Effector memory CD8-positive, alpha-beta T cell (primary cell): Measurements from ENCODE around the gene C17orf50.

ENCODE experiments used
- ATAC-seq: fragments of 150-1000 bp; cut with Tn5 transposase; replicated peaks from 2 replicates; pipeline ENCODE4 v1.10.0; 2021; ENCODE audit warnings: mild to moderate bottlenecking, moderate library complexity
- DNase-seq, 3 experiments: peaks; one replicate each; pipeline ENCODE4 v3.0.0; 2021
- H3K27ac Mint-ChIP-seq, 2 donors: one replicate each; pipeline ENCODE4 v1.8.0; 2022; ENCODE audit warnings: mild to moderate bottlenecking in 2 of 2, mixed read lengths in 2 of 2, moderate library complexity in 2 of 2
- H3K27me3 Mint-ChIP-seq, 2 donors: one replicate each; pipeline ENCODE4 v1.8.0; 2022; ENCODE audit warnings: mixed read lengths in 2 of 2
- H3K36me3 Mint-ChIP-seq: one replicate; pipeline ENCODE4 v1.8.0; 2022; ENCODE audit warnings: mild to moderate bottlenecking, moderate library complexity, mixed read lengths; ENCODE audit not compliant: insufficient read depth
- H3K4me1 Mint-ChIP-seq, 2 donors: one replicate each; pipeline ENCODE4 v1.8.0; 2022; ENCODE audit warnings: low read depth in 2 of 2, mixed read lengths in 2 of 2
- H3K4me3 Mint-ChIP-seq, 2 donors: one replicate each; pipeline ENCODE4 v1.8.0; 2022; ENCODE audit warnings: mild to moderate bottlenecking in 2 of 2, mixed read lengths in 2 of 2, moderate library complexity in 2 of 2
- H3K9me3 Mint-ChIP-seq, 2 donors: one replicate each; pipeline ENCODE4 v1.8.0; 2022; ENCODE audit warnings: mixed read lengths in 2 of 2

C17orf50 gene

GRCh38 chr17:35766903-35767510 is 6.3 kb downstream of the C17orf50 start:
- H3K36me3 Mint-ChIP-seq: no peaks in the 10 kb centered on the region
- no peak overlapping the region for H3K27ac Mint-ChIP-seq
- no peak for ATAC-seq
- peaks cover 2 to 24% of the 10 kb centered on the region in 2 donors for H3K27me3 Mint-ChIP-seq
- H3K9me3 Mint-ChIP-seq: no peaks in the 10 kb centered on the region
- H3K4me3 Mint-ChIP-seq: no peak overlapping the region
- H3K4me1 Mint-ChIP-seq: peaks cover 2 to 11% of the 10 kb centered on the region in 2 donors
- peak in 1 of 3 experiments; percentile 25 for DNase-seq

GRCh38 chr17:35768797-35769196 is 8.1 kb downstream of the C17orf50 start:
- DNase-seq (no peak), ATAC-seq (no peak)
- Mint-ChIP-seq H3K4me1 (peaks cover 2 to 11% of the 10 kb centered on the region in 2 donors), H3K27ac (no peak overlapping the region), H3K27me3 (peaks cover 11 to 41% of the 10 kb centered on the region in 2 donors), H3K4me3 (no peak overlapping the region), H3K9me3 (no peaks in the 10 kb centered on the region), H3K36me3 (no peaks in the 10 kb centered on the region)

- Mint-ChIP-seq H3K36me3 (no peaks in the 10 kb centered on the region), H3K4me3 (no peak overlapping the region), H3K4me1 (peaks cover 0 to 4% of the 10 kb centered on the region in 2 donors), H3K27me3 (peaks cover 11 to 53% of the 10 kb centered on the region in 2 donors), H3K9me3 (no peaks in the 10 kb centered on the region), H3K27ac (no peak overlapping the region)
- DNase-seq (no peak), ATAC-seq (no peak)
These were observed 9.3 kb downstream of the C17orf50 start for GRCh38 chr17:35769895-35770486.

- Mint-ChIP-seq H3K4me1 (no peaks in the 10 kb centered on the region), H3K27ac (no peak overlapping the region), H3K4me3 (no peak overlapping the region), H3K27me3 (peaks cover 16 to 57% of the 10 kb centered on the region in 2 donors), H3K9me3 (no peaks in the 10 kb centered on the region), H3K36me3 (no peaks in the 10 kb centered on the region)
- DNase-seq (no peak), ATAC-seq (no peak)
These were observed 12.4 kb downstream of the C17orf50 start for GRCh38 chr17:35773129-35773528.

- no peaks in the 10 kb centered on the region for H3K9me3 Mint-ChIP-seq
- peaks cover 24 to 61% of the 10 kb centered on the region in 2 donors for H3K27me3 Mint-ChIP-seq
- H3K4me3 Mint-ChIP-seq: no peak overlapping the region
- ATAC-seq (no peak), DNase-seq (no peak)
- no peak overlapping the region for H3K27ac Mint-ChIP-seq
- H3K4me1 Mint-ChIP-seq: no peaks in the 10 kb centered on the region
- H3K36me3 Mint-ChIP-seq: no peaks in the 10 kb centered on the region
These were observed 13.2 kb downstream of the C17orf50 start for GRCh38 chr17:35773679-35774425.

- Mint-ChIP-seq H3K36me3 (no peaks in the 10 kb centered on the region), H3K27ac (no peak overlapping the region), H3K9me3 (no peaks in the 10 kb centered on the region), H3K4me3 (no peak overlapping the region), H3K27me3 (peaks cover 28 to 61% of the 10 kb centered on the region in 2 donors), H3K4me1 (no peaks in the 10 kb centered on the region)
- ATAC-seq (no peak), DNase-seq (no peak)
These were observed 13.8 kb downstream of the C17orf50 start for GRCh38 chr17:35774499-35774898.

- Mint-ChIP-seq H3K27ac (no peak overlapping the region), H3K9me3 (no peaks in the 10 kb centered on the region), H3K4me3 (no peak overlapping the region), H3K27me3 (peaks cover 28 to 58% of the 10 kb centered on the region in 2 donors), H3K4me1 (no peaks in the 10 kb centered on the region), H3K36me3 (no peaks in the 10 kb centered on the region)
- ATAC-seq (no peak), DNase-seq (no peak)
These were observed 14.4 kb downstream of the C17orf50 start for GRCh38 chr17:35775039-35775438.

GRCh38 chr17:35775583-35775982 is 14.9 kb downstream of the C17orf50 start:
- Mint-ChIP-seq H3K4me3 (no peak overlapping the region), H3K9me3 (no peaks in the 10 kb centered on the region), H3K27ac (no peak overlapping the region), H3K4me1 (no peaks in the 10 kb centered on the region), H3K36me3 (no peaks in the 10 kb centered on the region), H3K27me3 (peaks cover 28 to 58% of the 10 kb centered on the region in 2 donors)
- ATAC-seq (no peak), DNase-seq (no peak)

- no peaks in the 10 kb centered on the region for H3K36me3 Mint-ChIP-seq
- DNase-seq (no peak), ATAC-seq (no peak)
- no peaks in the 10 kb centered on the region for H3K4me1 Mint-ChIP-seq
- no peak overlapping the region for H3K27ac Mint-ChIP-seq
- H3K27me3 Mint-ChIP-seq: peaks cover 37 to 43% of the 10 kb centered on the region in 2 donors
- no peak overlapping the region for H3K4me3 Mint-ChIP-seq
- no peaks in the 10 kb centered on the region for H3K9me3 Mint-ChIP-seq
These were observed 18.0 kb downstream of the C17orf50 start for GRCh38 chr17:35778641-35779196.

- Mint-ChIP-seq H3K27me3 (peaks cover 26 to 37% of the 10 kb centered on the region in 2 donors), H3K4me1 (no peaks in the 10 kb centered on the region), H3K36me3 (no peaks in the 10 kb centered on the region), H3K9me3 (no peaks in the 10 kb centered on the region), H3K27ac (no peak overlapping the region), H3K4me3 (no peak overlapping the region)
- no peak for DNase-seq
- no peak for ATAC-seq
These were observed 20.3 kb downstream of the C17orf50 start for GRCh38 chr17:35780950-35781349.

- no peaks in the 10 kb centered on the region for H3K4me1 Mint-ChIP-seq
- no peak for ATAC-seq
- no peak for DNase-seq
- no peaks in the 10 kb centered on the region for H3K9me3 Mint-ChIP-seq
- H3K4me3 Mint-ChIP-seq: no peak overlapping the region
- H3K36me3 Mint-ChIP-seq: no peaks in the 10 kb centered on the region
- H3K27ac Mint-ChIP-seq: no peak overlapping the region
- peaks cover 21 to 42% of the 10 kb centered on the region in 2 donors for H3K27me3 Mint-ChIP-seq
These were observed 24.2 kb downstream of the C17orf50 start for GRCh38 chr17:35784895-35785294.

- Mint-ChIP-seq H3K27me3 (peaks cover 26 to 31% of the 10 kb centered on the region in 2 donors), H3K4me3 (no peak overlapping the region), H3K36me3 (no peaks in the 10 kb centered on the region), H3K27ac (no peak overlapping the region), H3K9me3 (no peaks in the 10 kb centered on the region), H3K4me1 (no peaks in the 10 kb centered on the region)
- DNase-seq: no peak
- no peak for ATAC-seq
These were observed 26.3 kb downstream of the C17orf50 start for GRCh38 chr17:35786941-35787432.

- H3K4me3 Mint-ChIP-seq: no peak overlapping the region
- no peak for DNase-seq
- H3K27ac Mint-ChIP-seq: no peak overlapping the region
- no peaks in the 10 kb centered on the region for H3K9me3 Mint-ChIP-seq
- H3K36me3 Mint-ChIP-seq: no peaks in the 10 kb centered on the region
- H3K27me3 Mint-ChIP-seq: peaks cover 37 to 40% of the 10 kb centered on the region in 2 donors
- ATAC-seq: no peak
- H3K4me1 Mint-ChIP-seq: no peaks in the 10 kb centered on the region
These were observed 28.0 kb downstream of the C17orf50 start for GRCh38 chr17:35788477-35789368.
